T-helper 2 cell treated with Interferon-gamma antibody and Interleukin-4, amounts not matched to agents 100 ng/mL and 5 ng/mL, for 36 hours (primary cell): ENCODE measurements around the gene ABHD18. TPM values are rescaled to one million over a fixed set of nuclear protein-coding genes. Genes with fewer than 3 reads are reported as not detected.
"Not testable (repeated sequence)": the region's sequence is repeated elsewhere in the genome, so short reads cannot be mapped to it uniquely, and the experiment has no call there.

Experiments used
- intact Hi-C: fragments of 100-400 bp; cut with micrococcal nuclease; formaldehyde crosslinking; loops from one replicate; pipeline ENCODE4 v1.15.1; 2023
- total RNA-seq: library from RNA; stranded (reverse); gene quantifications from 2 replicates; pipeline ENCODE4 v1.2.3, GENCODE V29; 2022

ABHD18 gene
- total RNA-seq, 1 donor from 2014 or later, result 26.4 TPM

- intact Hi-C loops, result no loop called here
These were observed 23.4 kb downstream of the ABHD18 start for GRCh38 chr4:127988638-127989037.

DNA sequence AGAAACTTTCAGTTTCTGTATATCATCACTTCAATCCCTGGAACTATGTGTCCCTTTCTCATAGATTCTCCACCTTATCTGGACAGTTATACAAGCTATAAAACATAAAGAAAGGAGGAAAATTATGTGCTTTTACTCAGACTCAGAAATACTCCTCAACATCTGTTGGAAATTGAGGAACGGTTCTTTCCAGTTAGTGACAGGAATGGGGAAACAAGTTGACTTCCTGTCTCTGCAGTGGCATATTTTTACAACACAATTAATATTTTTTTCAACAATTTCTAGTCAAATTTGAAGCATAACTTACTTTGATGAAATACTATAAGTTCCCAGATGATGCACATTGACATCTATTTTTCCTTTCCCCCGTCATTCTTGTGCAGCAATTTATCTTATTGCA, 27.9 kb downstream of the ABHD18 start:
- intact Hi-C loops, result no loop called here

DNA sequence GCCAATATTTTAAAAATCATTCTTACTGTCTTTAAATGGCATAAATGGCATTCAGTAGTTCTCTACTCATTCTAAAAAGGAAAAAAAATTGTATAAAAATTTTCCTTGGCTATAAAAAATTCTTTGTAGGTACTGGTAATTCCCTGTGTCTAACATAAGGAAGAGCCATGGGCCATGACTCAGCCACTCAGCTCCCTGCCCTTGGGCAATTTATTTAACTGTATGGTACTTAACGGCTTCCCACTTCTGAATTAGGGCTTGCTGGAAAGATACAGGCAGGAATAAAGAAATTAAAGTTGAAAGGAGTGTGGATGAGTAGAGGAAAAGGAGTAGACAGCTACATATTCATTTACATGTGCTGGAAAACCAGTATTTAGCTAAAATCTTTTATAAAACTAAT, 30.6 kb downstream of the ABHD18 start:
- intact Hi-C loops, result loop anchor here (2.0 kb wide), 1 partner anchor 31 kb away; the partner anchor contains the start of genes ABHD18 and MFSD8

DNA sequence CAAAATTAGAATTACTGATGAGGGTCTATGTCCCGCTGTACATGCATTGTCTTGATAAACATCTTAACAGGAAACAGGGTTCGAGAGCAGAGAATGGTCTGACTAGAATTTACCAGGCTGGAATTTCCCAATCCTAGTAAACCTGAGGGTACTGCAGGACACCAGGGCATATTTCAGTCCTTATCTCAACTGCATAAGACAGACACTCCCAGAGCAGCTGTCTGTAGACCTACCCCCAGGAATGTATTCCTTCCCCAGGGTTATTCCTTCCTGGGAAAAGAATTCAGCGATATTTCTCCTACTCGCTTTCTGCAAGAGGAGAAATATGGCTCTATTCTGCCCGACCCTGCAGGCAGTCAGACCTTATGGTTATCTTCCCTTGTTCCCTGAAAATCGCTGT, 31.3 kb downstream of the ABHD18 start:
- intact Hi-C loops, result loop anchor here (2.0 kb wide), 1 partner anchor 32 kb away; the partner anchor contains the start of genes ABHD18 and MFSD8

GRCh38 chr4:127997534-127998388, 32.6 kb downstream of the ABHD18 start:
- intact Hi-C loops, result loop anchor here (2.0 kb wide), 1 partner anchor 33 kb away; the partner anchor contains the start of genes ABHD18 and MFSD8

- intact Hi-C loops, result no loop called here
These were observed 41.4 kb downstream of the ABHD18 start for GRCh38 chr4:128006592-128006991.

DNA sequence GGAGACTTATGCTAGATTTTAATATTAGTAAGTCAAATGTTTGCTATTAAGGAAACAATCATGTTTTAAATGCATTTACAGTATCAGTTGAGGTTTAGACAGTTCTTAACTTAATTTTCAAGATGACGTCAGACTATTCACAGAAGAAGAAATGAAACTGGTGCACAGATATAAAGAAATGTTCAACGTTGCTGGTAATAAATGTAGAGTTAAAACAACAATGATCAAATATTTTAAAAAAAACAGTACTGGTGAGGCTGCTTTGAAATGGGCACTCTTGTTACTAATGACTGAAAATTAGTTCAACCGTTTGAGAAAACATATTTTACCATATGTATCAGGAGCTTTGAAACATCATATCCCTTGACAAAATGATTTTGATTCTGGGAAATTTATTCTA, 44.2 kb downstream of the ABHD18 start:
- intact Hi-C loops, result no loop called here

GRCh38 chr4:128025319-128025718, 60.1 kb downstream of the ABHD18 start:
- intact Hi-C loops, result no loop called here

DNA sequence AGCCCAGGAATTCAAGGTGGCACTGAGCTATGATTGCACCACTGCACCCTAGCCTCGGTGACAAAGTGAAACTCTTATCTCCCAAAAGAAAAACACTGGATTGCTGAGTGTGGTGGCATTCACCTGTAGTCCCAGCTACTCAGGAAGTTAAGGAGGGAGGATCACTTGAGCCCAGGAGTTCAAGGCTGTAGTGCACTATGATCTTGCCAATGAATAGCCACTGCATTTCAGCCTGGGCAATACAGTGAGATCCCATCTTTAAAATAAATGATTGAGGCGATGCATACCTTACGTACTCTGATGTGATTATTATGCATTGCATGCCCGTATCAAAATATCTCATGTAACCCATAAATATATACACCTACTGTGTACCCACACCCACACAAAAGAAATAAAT, 64.7 kb downstream of the ABHD18 start:
- intact Hi-C loops, result no loop called here

- intact Hi-C loops, result no loop called here
These were observed 66.7 kb downstream of the ABHD18 start for GRCh38 chr4:128031756-128032384.

GRCh38 chr4:128039568-128039967, 74.4 kb downstream of the ABHD18 start:
- intact Hi-C loops, result no loop called here

DNA sequence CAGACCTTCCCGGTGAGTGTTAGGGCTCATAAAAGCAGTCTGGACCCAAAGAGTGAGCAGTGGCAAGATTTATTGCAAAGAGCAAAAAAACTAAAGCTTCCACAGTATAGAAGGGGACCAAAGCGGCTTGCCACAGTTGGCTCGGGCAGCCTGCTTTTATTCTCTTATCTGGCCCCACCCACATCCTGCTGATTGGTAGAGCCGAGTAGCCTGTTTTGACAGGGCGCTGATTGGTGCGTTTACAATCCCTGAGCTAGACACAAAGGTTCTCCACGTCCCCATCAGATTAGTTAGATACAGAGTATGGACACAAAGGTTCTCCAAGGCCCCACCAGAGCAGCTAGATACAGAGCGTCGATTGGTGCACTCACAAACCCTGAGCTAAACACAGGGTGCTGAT, 81.8 kb downstream of the ABHD18 start:
- intact Hi-C loops, result not testable (repeated sequence)

DNA sequence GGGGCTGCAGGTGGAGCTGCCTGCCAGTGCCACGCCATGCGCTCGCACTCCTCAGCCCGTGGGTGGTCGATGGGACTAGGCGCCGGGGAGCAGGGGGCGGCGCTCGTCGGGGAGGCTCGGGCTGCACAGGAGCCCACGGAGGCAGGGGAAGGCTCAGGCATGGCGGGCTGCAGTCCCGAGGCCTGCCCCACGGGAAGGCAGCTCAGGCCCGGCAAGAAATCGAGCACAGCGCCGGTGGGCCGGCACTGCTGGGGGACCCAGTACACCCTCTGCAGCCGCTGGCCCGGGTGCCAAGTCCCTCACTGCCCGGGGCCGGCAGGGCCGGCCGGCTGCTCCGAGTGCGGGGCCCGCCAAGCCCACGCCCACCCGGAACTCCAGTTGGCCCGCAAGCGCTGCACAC, 82.3 kb downstream of the ABHD18 start:
- intact Hi-C loops, result not testable (repeated sequence)

- intact Hi-C loops, result not testable (repeated sequence)
These were observed 86.0 kb downstream of the ABHD18 start for GRCh38 chr4:128051229-128051628.

DNA sequence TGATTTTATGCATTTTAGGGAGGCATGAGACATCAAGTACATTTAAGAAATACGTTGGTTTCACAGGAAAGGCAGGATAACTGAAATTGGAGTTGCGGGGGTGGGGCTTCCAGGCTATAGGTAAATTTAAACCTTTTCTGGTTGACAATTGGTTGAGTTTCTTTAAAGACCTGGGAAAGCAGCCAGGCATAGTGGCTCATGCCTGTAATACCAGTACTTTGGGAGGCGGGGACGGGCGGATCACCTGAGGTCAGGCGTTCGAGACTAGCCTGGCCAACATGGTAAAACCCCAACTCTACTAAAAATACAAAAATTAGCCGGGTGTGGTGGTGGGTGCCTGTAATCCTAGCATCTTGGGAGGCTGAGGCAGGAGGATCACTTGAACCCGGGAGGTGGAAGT, 89.7 kb downstream of the ABHD18 start:
- intact Hi-C loops, result not testable (repeated sequence)

DNA sequence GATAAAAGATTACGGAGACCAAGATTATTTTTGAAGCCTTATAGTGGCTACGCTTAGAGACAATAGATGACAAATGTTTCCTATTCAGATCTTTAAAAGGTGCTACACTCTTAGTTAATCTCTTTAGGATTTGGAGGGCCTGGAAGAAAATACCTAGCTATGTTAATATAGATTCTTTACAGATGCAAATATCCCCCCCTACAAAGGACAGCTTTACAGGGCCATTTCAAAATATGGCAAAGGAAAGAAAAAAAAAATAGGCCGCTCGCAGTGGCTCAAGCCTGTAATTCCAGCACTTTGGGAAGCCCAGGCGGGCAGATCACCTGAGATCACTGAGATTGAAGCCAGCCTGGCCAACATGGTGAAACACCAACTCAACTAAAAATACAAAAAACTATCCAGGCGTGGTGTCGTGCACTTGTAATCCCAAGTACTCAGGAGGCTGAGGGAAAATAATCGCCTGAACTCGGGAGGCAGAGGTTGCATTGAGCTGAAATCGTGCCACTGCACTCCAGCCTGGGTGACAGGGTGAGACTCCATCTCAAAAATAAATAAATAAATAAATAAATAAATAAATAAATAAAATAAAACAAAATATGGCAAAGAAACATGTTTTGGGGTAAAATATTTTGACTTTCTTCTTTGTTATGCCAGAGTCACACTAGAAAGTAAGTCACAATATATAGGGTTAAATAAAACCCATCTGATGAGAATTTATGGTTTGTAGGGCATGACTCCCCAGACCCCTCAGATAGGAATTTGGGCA, 90.4 kb downstream of the ABHD18 start:
- intact Hi-C loops, result not testable (repeated sequence)

- intact Hi-C loops, result no loop called here
These were observed 91.2 kb downstream of the ABHD18 start for GRCh38 chr4:128056396-128056795.

GRCh38 chr4:128060121-128060698, 95.0 kb downstream of the ABHD18 start:
- intact Hi-C loops, result loop anchor here (2.0 kb wide), 1 partner anchor 277 kb away; the partner anchor contains the start of gene HSPA4L

DNA sequence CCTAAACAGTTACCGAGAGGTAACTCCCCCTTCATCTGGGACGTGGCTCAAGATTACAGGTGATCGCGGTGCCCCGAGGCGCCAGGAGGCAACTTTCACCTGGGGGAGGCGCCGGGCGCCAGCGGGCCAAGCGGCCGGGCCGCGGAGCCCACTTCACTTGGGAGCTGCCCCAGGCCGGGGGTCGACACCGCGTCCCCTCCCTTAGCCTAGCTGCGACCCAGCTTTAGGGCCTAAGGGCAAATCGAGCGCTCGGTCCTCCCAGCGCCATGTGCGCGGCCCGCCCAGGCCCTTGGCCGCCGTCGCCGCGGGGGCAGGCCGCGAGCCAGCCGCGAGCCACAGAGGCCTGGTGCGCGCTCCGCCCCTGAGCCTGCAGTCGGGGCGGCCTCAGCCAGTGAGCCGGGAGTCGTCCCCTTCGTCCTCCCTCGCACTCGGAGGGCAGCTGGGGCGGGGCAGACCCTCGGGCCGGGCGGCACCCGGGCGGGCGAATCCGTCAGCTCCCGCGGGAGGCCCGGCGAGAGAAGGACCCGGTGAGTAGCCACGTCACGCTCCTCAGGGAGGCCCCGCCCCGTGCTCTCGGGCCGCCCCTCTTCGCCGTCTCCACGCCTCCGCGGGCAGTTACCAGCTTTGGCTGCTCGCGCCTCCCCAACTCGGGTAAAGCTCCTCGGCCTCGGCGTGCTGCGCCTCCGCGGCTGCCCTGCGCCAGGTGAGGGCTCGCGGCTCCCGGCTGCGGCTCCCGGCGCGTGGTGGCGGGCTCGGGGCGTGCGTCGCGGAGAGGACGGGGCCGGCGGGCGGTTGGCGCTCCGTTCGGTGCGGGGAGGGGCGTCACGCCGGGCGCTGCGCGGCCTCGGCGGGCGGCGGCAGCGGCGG, 95.7 kb downstream of the ABHD18 start, which contains the start of gene LARP1B:
LARP1B (plus strand) TSS at position 614 of the 867 bp plus-strand sequence. CDS start 13,640 bp downstream, outside the sequence.
- intact Hi-C loops, result loop anchor here (1.0 to 2.0 kb wide), 6 partner anchors 96 to 1032 kb away; partner anchors contain the start of genes ABHD18, HSPA4L, MFSD8 and SCLT1
